Measurements from ENCODE around the gene TMC8. TPM values are rescaled to one million over a fixed set of nuclear protein-coding genes. Genes with fewer than 3 reads are reported as not detected.

TMC8 gene
- total and polyA plus RNA-seq, 2 experiments from 2014 or later: 1.2 to 1.3 TPM

DNA sequence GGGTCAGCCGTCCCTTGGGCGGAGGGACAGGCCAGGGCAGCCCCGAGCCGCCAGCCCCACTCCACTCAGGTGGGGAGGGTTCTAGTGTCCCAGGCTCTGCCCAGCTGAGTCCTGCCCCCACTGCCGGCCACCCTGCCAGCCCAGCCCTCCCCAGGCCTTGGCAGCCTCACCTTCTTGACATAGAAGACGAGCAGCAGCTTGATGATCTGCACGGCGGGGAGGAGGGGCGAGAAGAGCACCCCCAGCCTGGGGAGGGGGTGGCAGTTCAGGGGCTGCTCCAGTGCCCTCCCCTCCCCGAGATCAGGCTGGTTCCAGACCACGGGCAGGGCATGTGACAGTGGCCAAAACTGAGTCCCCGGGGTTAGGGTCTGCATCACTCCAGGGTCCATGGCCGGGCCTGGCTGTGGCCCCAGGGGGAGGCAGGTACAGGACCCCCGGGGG is 11.8 kb upstream of the TMC8 start:
- DNase-seq (ENCODE audit: low spot score): no peak
- no peak overlapping the region for H3K4me3 Mint-ChIP-seq
- H3K27ac Mint-ChIP-seq: no peak overlapping the region
- Histone ChIP-seq H3K4me2 (no peak overlapping the region), H3K4me3 (no peak overlapping the region), H4K20me1 (replicated peaks; ENCODE audit: insufficient read depth) (no peaks in the 10 kb centered on the region), H3K79me2 (replicated peaks; ENCODE audit: insufficient read depth) (no peaks in the 10 kb centered on the region), H2AFZ (no peak overlapping the region), H3F3A (replicated peaks; ENCODE audit: low read depth) (no peaks in the 10 kb centered on the region), H3K9me2 (ENCODE audit: insufficient read depth) (no peaks in the 10 kb centered on the region), H3K4me1 (ENCODE audit: insufficient read depth) (no peaks in the 10 kb centered on the region), H3K27me3 (ENCODE audit: insufficient read depth) (no peaks in the 10 kb centered on the region), H3K27ac (ENCODE audit: low read depth) (no peak overlapping the region), H3K36me3 (ENCODE audit: insufficient read depth) (0 out of 2 replicates have a peak, but pooled peaks cover 5% of the 10 kb centered on the region)
- no peak for ATAC-seq
- H3K9me3 Mint-ChIP-seq: no peaks in the 10 kb centered on the region
- H3K36me3 Mint-ChIP-seq (ENCODE audit: low read depth): peaks cover 27% of the 10 kb centered on the region
- TF ChIP-seq CREB1 (CRISPR knock-in tag; IDR thresholded peaks at IDR 0.05; ENCODE audit: low read depth) (no peak), EZH2phosphoT487 (IDR thresholded peaks at IDR 0.05; ENCODE audit: unreplicated experiment) (no peak), EZH2 (IDR thresholded peaks at IDR 0.05; ENCODE audit: low read depth, unreplicated experiment) (no peak)
- no peaks in the 10 kb centered on the region; the same call in 2 of the 3 replicates for H3K4me1 Mint-ChIP-seq
- peaks cover 10% of the 10 kb centered on the region for H3K27me3 Mint-ChIP-seq (ENCODE audit: insufficient read depth, low read depth, poor library complexity)

DNA sequence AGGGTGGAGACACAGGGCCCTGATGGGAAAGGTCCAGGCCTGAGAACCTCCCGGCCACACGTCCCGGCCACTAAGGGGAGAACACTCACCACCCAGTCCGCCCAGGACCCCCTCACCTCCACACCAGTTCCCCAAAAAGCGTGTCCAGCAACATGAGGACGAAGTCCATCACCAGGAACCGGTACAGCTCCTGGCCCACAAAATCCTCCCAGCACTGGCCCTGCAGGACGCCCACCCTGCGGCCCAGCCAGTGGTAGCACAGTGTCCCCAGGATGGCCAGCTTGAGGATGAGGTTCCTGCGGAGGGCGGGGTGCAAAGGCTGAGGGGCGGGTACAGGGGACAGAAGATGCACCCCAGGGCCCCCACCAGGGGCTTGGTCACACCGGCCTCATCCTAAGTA is 10.0 kb upstream of the TMC8 start:
- 0 out of 2 replicates have a peak, but pooled peaks cover 5% of the 10 kb centered on the region for H3K36me3 ChIP-seq (ENCODE audit: insufficient read depth)
- Mint-ChIP-seq H3K27ac (no peak overlapping the region), H3K36me3 (ENCODE audit: low read depth) (peaks cover 27% of the 10 kb centered on the region), H3K4me1 (no peaks in the 10 kb centered on the region; the same call in 2 of the 3 replicates), H3K9me3 (no peaks in the 10 kb centered on the region), H3K27me3 (ENCODE audit: insufficient read depth, low read depth, poor library complexity) (peaks cover 6% of the 10 kb centered on the region), H3K4me3 (no peak overlapping the region)
- ATAC-seq (no peak), DNase-seq (ENCODE audit: low spot score) (no peak)
- no peaks in the 10 kb centered on the region for H3K9me2 ChIP-seq (ENCODE audit: insufficient read depth)
- H3F3A ChIP-seq (replicated peaks; ENCODE audit: low read depth): no peaks in the 10 kb centered on the region
- H3K4me3 ChIP-seq: no peak overlapping the region
- H3K27ac ChIP-seq (ENCODE audit: low read depth): no peak overlapping the region
- H3K27me3 ChIP-seq (ENCODE audit: insufficient read depth): no peaks in the 10 kb centered on the region
- no peaks in the 10 kb centered on the region for H3K79me2 ChIP-seq (replicated peaks; ENCODE audit: insufficient read depth)
- H2AFZ ChIP-seq: no peak overlapping the region
- H4K20me1 ChIP-seq (replicated peaks; ENCODE audit: insufficient read depth): no peaks in the 10 kb centered on the region
- H3K4me1 ChIP-seq (ENCODE audit: insufficient read depth): no peaks in the 10 kb centered on the region
- H3K4me2 ChIP-seq: no peak overlapping the region
- TF ChIP-seq, protein P1, sequence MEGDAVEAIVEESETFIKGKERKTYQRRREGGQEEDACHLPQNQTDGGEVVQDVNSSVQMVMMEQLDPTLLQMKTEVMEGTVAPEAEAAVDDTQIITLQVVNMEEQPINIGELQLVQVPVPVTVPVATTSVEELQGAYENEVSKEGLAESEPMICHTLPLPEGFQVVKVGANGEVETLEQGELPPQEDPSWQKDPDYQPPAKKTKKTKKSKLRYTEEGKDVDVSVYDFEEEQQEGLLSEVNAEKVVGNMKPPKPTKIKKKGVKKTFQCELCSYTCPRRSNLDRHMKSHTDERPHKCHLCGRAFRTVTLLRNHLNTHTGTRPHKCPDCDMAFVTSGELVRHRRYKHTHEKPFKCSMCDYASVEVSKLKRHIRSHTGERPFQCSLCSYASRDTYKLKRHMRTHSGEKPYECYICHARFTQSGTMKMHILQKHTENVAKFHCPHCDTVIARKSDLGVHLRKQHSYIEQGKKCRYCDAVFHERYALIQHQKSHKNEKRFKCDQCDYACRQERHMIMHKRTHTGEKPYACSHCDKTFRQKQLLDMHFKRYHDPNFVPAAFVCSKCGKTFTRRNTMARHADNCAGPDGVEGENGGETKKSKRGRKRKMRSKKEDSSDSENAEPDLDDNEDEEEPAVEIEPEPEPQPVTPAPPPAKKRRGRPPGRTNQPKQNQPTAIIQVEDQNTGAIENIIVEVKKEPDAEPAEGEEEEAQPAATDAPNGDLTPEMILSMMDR (conservative IDR thresholded peaks at IDR 0.05; ENCODE audit: low read depth in 2 of 2): no peak
- no peak for TF ChIP-seq NANOG (IDR thresholded peaks at IDR 0.05; ENCODE audit: borderline replicate concordance)
- no peak for TF ChIP-seq CREB1 (CRISPR knock-in tag; IDR thresholded peaks at IDR 0.05; ENCODE audit: low read depth)
- no peak for TF ChIP-seq ZNF114 (CRISPR knock-in tag; IDR thresholded peaks at IDR 0.05)
- TF ChIP-seq, protein P2, sequence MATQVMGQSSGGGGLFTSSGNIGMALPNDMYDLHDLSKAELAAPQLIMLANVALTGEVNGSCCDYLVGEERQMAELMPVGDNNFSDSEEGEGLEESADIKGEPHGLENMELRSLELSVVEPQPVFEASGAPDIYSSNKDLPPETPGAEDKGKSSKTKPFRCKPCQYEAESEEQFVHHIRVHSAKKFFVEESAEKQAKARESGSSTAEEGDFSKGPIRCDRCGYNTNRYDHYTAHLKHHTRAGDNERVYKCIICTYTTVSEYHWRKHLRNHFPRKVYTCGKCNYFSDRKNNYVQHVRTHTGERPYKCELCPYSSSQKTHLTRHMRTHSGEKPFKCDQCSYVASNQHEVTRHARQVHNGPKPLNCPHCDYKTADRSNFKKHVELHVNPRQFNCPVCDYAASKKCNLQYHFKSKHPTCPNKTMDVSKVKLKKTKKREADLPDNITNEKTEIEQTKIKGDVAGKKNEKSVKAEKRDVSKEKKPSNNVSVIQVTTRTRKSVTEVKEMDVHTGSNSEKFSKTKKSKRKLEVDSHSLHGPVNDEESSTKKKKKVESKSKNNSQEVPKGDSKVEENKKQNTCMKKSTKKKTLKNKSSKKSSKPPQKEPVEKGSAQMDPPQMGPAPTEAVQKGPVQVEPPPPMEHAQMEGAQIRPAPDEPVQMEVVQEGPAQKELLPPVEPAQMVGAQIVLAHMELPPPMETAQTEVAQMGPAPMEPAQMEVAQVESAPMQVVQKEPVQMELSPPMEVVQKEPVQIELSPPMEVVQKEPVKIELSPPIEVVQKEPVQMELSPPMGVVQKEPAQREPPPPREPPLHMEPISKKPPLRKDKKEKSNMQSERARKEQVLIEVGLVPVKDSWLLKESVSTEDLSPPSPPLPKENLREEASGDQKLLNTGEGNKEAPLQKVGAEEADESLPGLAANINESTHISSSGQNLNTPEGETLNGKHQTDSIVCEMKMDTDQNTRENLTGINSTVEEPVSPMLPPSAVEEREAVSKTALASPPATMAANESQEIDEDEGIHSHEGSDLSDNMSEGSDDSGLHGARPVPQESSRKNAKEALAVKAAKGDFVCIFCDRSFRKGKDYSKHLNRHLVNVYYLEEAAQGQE (IDR thresholded peaks at IDR 0.05; ENCODE audit: unreplicated experiment): no peak
- no peak for TF ChIP-seq EZH2 (IDR thresholded peaks at IDR 0.05; ENCODE audit: low read depth, unreplicated experiment)
- TF ChIP-seq, protein P3, sequence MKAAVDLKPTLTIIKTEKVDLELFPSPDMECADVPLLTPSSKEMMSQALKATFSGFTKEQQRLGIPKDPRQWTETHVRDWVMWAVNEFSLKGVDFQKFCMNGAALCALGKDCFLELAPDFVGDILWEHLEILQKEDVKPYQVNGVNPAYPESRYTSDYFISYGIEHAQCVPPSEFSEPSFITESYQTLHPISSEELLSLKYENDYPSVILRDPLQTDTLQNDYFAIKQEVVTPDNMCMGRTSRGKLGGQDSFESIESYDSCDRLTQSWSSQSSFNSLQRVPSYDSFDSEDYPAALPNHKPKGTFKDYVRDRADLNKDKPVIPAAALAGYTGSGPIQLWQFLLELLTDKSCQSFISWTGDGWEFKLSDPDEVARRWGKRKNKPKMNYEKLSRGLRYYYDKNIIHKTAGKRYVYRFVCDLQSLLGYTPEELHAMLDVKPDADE (IDR thresholded peaks at IDR 0.05): no peak
- TF ChIP-seq, protein P4, sequence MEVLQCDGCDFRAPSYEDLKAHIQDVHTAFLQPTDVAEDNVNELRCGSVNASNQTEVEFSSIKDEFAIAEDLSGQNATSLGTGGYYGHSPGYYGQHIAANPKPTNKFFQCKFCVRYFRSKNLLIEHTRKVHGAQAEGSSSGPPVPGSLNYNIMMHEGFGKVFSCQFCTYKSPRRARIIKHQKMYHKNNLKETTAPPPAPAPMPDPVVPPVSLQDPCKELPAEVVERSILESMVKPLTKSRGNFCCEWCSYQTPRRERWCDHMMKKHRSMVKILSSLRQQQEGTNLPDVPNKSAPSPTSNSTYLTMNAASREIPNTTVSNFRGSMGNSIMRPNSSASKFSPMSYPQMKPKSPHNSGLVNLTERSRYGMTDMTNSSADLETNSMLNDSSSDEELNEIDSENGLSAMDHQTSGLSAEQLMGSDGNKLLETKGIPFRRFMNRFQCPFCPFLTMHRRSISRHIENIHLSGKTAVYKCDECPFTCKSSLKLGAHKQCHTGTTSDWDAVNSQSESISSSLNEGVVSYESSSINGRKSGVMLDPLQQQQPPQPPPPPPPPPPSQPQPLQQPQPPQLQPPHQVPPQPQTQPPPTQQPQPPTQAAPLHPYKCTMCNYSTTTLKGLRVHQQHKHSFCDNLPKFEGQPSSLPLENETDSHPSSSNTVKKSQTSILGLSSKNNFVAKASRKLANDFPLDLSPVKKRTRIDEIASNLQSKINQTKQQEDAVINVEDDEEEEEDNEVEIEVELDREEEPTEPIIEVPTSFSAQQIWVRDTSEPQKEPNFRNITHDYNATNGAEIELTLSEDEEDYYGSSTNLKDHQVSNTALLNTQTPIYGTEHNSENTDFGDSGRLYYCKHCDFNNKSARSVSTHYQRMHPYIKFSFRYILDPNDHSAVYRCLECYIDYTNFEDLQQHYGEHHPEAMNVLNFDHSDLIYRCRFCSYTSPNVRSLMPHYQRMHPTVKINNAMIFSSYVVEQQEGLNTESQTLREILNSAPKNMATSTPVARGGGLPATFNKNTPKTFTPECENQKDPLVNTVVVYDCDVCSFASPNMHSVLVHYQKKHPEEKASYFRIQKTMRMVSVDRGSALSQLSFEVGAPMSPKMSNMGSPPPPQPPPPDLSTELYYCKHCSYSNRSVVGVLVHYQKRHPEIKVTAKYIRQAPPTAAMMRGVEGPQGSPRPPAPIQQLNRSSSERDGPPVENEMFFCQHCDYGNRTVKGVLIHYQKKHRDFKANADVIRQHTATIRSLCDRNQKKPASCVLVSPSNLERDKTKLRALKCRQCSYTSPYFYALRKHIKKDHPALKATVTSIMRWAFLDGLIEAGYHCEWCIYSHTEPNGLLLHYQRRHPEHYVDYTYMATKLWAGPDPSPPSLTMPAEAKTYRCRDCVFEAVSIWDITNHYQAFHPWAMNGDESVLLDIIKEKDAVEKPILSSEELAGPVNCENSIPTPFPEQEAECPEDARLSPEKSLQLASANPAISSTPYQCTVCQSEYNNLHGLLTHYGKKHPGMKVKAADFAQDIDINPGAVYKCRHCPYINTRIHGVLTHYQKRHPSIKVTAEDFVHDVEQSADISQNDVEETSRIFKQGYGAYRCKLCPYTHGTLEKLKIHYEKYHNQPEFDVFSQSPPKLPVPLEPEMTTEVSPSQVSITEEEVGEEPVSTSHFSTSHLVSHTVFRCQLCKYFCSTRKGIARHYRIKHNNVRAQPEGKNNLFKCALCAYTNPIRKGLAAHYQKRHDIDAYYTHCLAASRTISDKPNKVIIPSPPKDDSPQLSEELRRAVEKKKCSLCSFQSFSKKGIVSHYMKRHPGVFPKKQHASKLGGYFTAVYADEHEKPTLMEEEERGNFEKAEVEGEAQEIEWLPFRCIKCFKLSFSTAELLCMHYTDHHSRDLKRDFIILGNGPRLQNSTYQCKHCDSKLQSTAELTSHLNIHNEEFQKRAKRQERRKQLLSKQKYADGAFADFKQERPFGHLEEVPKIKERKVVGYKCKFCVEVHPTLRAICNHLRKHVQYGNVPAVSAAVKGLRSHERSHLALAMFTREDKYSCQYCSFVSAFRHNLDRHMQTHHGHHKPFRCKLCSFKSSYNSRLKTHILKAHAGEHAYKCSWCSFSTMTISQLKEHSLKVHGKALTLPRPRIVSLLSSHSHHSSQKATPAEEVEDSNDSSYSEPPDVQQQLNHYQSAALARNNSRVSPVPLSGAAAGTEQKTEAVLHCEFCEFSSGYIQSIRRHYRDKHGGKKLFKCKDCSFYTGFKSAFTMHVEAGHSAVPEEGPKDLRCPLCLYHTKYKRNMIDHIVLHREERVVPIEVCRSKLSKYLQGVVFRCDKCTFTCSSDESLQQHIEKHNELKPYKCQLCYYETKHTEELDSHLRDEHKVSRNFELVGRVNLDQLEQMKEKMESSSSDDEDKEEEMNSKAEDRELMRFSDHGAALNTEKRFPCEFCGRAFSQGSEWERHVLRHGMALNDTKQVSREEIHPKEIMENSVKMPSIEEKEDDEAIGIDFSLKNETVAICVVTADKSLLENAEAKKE (CRISPR knock-in tag; IDR thresholded peaks at IDR 0.05): no peak

Data from GM23338 (cell line).